Ascending aorta (tissue), 2 donors: ENCODE data around the gene DHRSX. TPM values are rescaled to one million over a fixed set of nuclear protein-coding genes. Genes with fewer than 3 reads are reported as not detected.

ENCODE experiments used
- DNase-seq, 2 donors: peaks; one replicate each; pipeline ENCODE4 v3.0.0-alpha.2; 2019; ENCODE audit warnings: low spot score in 2 of 2
- H3K27ac ChIP-seq, 2 donors: fragments of 200-600 bp; sonication (generic); one replicate each; pipeline ENCODE4 v1.5.1; 2016 to 2017; ENCODE audit warnings: mild to moderate bottlenecking in 1 of 2
- H3K27me3 ChIP-seq: fragments of 200-600 bp; sonication (generic); one replicate; pipeline ENCODE4 v1.5.1; 2017
- H3K36me3 ChIP-seq, 2 donors: fragments of 200-600 bp; sonication (generic); one replicate each; pipeline ENCODE4 v1.5.1; 2016
- H3K4me1 ChIP-seq, 2 donors: fragments of 200-600 bp; sonication (generic); one replicate each; pipeline ENCODE4 v1.5.1; 2016 to 2017; ENCODE audit warnings: mild to moderate bottlenecking in 1 of 2
- H3K4me3 ChIP-seq, 2 donors: fragments of 200-600 bp; sonication (generic); one replicate each; pipeline ENCODE4 v1.5.1; 2016 to 2017; ENCODE audit warnings: mild to moderate bottlenecking in 1 of 2
- H3K9me3 ChIP-seq, 2 donors: fragments of 200-600 bp; sonication (generic); one replicate each; pipeline ENCODE4 v1.5.1; 2016
- intact Hi-C: fragments of 100-400 bp; cut with DNase I; formaldehyde crosslinking; loops from one replicate; pipeline ENCODE4 v1.15.1; 2023
- total RNA-seq: library from RNA; depleted of rRNA; stranded (reverse); fragments of >200 nt; gene quantifications from one replicate; pipeline ENCODE4 v1.1.0, GENCODE V29; 2016
- TF ChIP-seq, protein P1 (sequence below), 3 experiments: fragments of 200-600 bp in 2 of 3; fragments of 450-650 bp in 1 of 3; sonication (generic) in 2 of 3; IDR thresholded peaks; one replicate each; pipeline ENCODE4 v1.5.1; 2016 to 2019; ENCODE audit warnings: antibody characterized with exemption in 3 of 3, mild to moderate bottlenecking in 1 of 3, moderate library complexity in 1 of 3

Gene DHRSX
- total RNA-seq, 1 donor from 2014 or later, result 13.4 TPM

DNA sequence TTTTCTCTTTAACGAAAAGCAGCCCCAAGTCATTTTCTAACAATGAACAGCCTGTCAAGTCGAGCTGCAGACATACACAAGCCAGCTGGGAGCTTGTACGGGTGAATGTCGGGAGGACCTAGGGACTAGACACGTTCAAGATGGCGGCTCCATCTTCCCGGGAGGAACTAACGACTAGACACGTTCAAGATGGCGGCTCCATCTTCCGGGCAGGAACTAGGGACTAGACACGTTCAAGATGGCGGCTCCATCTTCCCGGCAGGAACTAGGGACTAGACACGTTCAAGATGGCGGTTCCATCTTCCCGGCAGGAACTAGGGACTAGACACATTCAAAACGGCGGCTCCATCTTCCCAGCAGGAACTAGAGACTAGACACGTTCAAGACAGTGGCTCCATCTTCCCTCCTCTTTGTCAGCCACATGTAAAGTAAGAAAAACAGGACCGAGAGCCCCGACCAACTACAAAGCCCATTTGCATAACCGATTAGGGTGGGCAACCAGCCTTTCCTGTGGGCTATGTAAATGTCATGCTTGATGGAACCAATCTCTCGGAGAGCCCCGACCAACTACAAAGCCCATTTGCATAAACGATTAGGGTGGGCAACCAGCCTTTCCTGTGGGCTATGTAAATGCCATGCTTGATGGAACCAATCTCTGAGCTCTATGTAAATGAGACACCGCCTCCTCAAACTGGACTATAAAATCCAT lies 175.5 kb downstream of the DHRSX start:
- intact Hi-C loops, result loop anchor here (2.0 to 10.0 kb wide), 5 partner anchors 177 to 1333 kb away; partner anchors contain the start of genes AKAP17A, DHRSX, SLC25A6 and ZBED1
- Histone ChIP-seq H3K36me3 (no peaks in the 10 kb centered on the region), H3K4me3 (peak overlapping the region; percentile 61 to 67), H3K27me3 (no peaks in the 10 kb centered on the region), H3K9me3 (no peaks in the 10 kb centered on the region), H3K4me1 (no peaks in the 10 kb centered on the region), H3K27ac (peak overlapping the region; percentile 71 to 78)
- TF ChIP-seq, protein P1, sequence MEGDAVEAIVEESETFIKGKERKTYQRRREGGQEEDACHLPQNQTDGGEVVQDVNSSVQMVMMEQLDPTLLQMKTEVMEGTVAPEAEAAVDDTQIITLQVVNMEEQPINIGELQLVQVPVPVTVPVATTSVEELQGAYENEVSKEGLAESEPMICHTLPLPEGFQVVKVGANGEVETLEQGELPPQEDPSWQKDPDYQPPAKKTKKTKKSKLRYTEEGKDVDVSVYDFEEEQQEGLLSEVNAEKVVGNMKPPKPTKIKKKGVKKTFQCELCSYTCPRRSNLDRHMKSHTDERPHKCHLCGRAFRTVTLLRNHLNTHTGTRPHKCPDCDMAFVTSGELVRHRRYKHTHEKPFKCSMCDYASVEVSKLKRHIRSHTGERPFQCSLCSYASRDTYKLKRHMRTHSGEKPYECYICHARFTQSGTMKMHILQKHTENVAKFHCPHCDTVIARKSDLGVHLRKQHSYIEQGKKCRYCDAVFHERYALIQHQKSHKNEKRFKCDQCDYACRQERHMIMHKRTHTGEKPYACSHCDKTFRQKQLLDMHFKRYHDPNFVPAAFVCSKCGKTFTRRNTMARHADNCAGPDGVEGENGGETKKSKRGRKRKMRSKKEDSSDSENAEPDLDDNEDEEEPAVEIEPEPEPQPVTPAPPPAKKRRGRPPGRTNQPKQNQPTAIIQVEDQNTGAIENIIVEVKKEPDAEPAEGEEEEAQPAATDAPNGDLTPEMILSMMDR (IDR thresholded peaks at IDR 0.05), result no peak
- DNase-seq, result peak; percentile 46 to 90

DNA sequence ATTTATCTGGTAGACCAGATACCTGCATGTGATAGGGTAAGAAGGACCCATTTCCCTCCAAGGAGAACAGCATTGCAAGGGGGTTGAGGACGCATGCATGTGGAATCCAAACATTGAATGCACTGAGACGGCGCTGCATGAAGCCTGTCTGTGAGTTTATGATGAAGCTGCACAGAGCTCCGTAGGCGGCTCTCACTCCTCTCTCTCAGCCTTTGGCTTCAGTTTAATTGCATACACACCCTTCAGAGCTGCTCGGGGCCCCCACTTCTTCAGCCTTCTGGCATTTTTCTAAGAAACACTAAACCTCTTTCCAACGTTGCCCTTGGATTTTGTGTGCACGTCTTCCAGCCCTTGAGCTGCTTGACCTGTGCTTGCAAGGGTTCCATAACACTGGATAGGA lies 176.6 kb downstream of the DHRSX start:
- H3K27me3 ChIP-seq, result no peaks in the 10 kb centered on the region
- H3K9me3 ChIP-seq, result no peaks in the 10 kb centered on the region
- H3K36me3 ChIP-seq, result no peaks in the 10 kb centered on the region
- H3K27ac ChIP-seq, result no peak overlapping the region
- intact Hi-C loops, result loop anchor here (2.0 to 10.0 kb wide), 3 partner anchors 281 to 872 kb away; partner anchors contain the start of genes AKAP17A and ASMTL
- TF ChIP-seq, protein P1 (IDR thresholded peaks at IDR 0.05), result no peak
- DNase-seq, result no peak
- H3K4me1 ChIP-seq, result no peaks in the 10 kb centered on the region
- H3K4me3 ChIP-seq, result no peak overlapping the region

- TF ChIP-seq, protein P1 (IDR thresholded peaks at IDR 0.05), result no peak
- no peak overlapping the region for H3K27ac ChIP-seq
- intact Hi-C loops, result loop anchor here (5.0 to 10.0 kb wide), 2 partner anchors 283 to 869 kb away; partner anchors contain the start of gene ASMTL
These were observed 179.4 kb downstream of the DHRSX start for GRCh38 chrX:2321411-2321810.

GRCh38 chrX:2320580-2321327 lies 180.0 kb downstream of the DHRSX start:
- Histone ChIP-seq H3K4me3 (no peak overlapping the region), H3K4me1 (no peaks in the 10 kb centered on the region), H3K27me3 (no peaks in the 10 kb centered on the region), H3K27ac (no peak overlapping the region), H3K36me3 (no peaks in the 10 kb centered on the region), H3K9me3 (no peaks in the 10 kb centered on the region)
- TF ChIP-seq, protein P1 (IDR thresholded peaks at IDR 0.05), result no peak
- intact Hi-C loops, result loop anchor here (5.0 to 10.0 kb wide), 2 partner anchors 284 to 868 kb away; partner anchors contain the start of gene ASMTL
- DNase-seq, result no peak

More at GRCh38 chrX:2321411-2321810, 179.4 kb downstream of the DHRSX start:
- H3K27me3 ChIP-seq, result no peaks in the 10 kb centered on the region
- DNase-seq, result no peak
- H3K9me3 ChIP-seq, result no peaks in the 10 kb centered on the region
- H3K36me3 ChIP-seq, result no peaks in the 10 kb centered on the region
- H3K4me1 ChIP-seq, result no peaks in the 10 kb centered on the region
- no peak overlapping the region for H3K4me3 ChIP-seq

DNA sequence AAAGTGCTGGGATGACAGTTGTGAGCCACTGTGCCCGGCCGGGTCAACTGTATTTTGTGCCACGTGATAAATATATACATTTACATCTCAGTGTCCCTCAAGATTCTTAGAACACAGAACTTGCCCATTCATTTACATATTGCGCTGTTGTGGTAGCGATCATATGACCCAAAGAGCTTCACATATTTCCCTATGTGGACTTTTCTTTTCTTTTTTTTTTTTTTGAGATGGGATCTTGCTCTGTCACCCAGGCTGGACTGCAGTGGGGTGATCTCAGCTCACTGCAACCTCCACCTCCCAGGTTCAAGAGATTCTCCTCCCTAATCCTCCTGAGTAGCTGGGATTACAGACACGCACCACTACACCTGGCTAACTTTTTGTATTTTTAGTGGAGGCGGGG lies 180.7 kb downstream of the DHRSX start:
- intact Hi-C loops, result loop anchor here (5.0 to 10.0 kb wide), 2 partner anchors 285 to 868 kb away; partner anchors contain the start of gene ASMTL
- no peaks in the 10 kb centered on the region for H3K36me3 ChIP-seq
- no peak for DNase-seq
- TF ChIP-seq, protein P1 (IDR thresholded peaks at IDR 0.05), result no peak
- H3K27ac ChIP-seq, result no peak overlapping the region
- H3K27me3 ChIP-seq, result no peaks in the 10 kb centered on the region
- H3K9me3 ChIP-seq, result no peaks in the 10 kb centered on the region
- H3K4me3 ChIP-seq, result no peak overlapping the region
- no peaks in the 10 kb centered on the region for H3K4me1 ChIP-seq
